CD4-positive, CD25-positive, alpha-beta regulatory T cell (primary cell): Measurements from ENCODE around the gene TIMM10B. TPM values are rescaled to one million over a fixed set of nuclear protein-coding genes. Genes with fewer than 3 reads are reported as not detected.

Source experiments
- ATAC-seq, 2 donors: fragments of 150-1000 bp; cut with Tn5 transposase; one replicate each; pipeline ENCODE4 v1.10.0; 2021; ENCODE audit warnings: low read depth in 2 of 2, moderate number of reproducible peaks in 2 of 2, moderate library complexity in 1 of 2
- DNase-seq, 3 donors: peaks; one replicate each; pipeline versions ENCODE4 v3.0.0 to v3.0.0-alpha.2; 2012 to 2022; ENCODE audit warnings: mixed read lengths in 1 of 3
- H3K27ac ChIP-seq: one replicate; pipeline ENCODE4 v1.7.0; 2013; ENCODE audit warnings: mild to moderate bottlenecking, low read length; ENCODE audit not compliant: insufficient read depth, poor library complexity, severe bottlenecking
- H3K27me3 ChIP-seq: one replicate; pipeline ENCODE4 v1.7.0; 2013; ENCODE audit warnings: low read length; ENCODE audit not compliant: control insufficient read depth, insufficient read depth
- H3K36me3 ChIP-seq: one replicate; pipeline ENCODE4 v1.7.0; 2013; ENCODE audit warnings: mild to moderate bottlenecking, low read length, moderate library complexity; ENCODE audit not compliant: control insufficient read depth, insufficient read depth
- H3K4me1 ChIP-seq: 2 replicates; pipeline ENCODE4 v1.7.0; 2013; ENCODE audit warnings: mild to moderate bottlenecking, low read length; ENCODE audit not compliant: insufficient read depth, control insufficient read depth, poor library complexity, severe bottlenecking
- H3K4me3 ChIP-seq: one replicate; pipeline ENCODE4 v1.7.0; 2013; ENCODE audit warnings: low read depth, mild to moderate bottlenecking, low read length, moderate library complexity
- H3K9me3 ChIP-seq, 2 experiments: 1 replicate in 1 of 2; 2 replicates in 1 of 2; pipeline ENCODE4 v1.7.0; 2013; ENCODE audit warnings: low read length in 2 of 2, mild to moderate bottlenecking in 1 of 2, moderate library complexity in 1 of 2; ENCODE audit not compliant: control insufficient read depth in 2 of 2
- H3K27ac Mint-ChIP-seq, 3 donors: one replicate each; pipeline ENCODE4 v1.8.0; 2020 to 2022; ENCODE audit warnings: mild to moderate bottlenecking in 3 of 3, mixed read lengths in 3 of 3, moderate library complexity in 2 of 3
- H3K27me3 Mint-ChIP-seq: one replicate; pipeline ENCODE4 v1.8.0; 2022; ENCODE audit warnings: mild to moderate bottlenecking, mixed read lengths
- H3K36me3 Mint-ChIP-seq: one replicate; pipeline ENCODE4 v1.8.0; 2020; ENCODE audit warnings: mixed read lengths
- H3K4me1 Mint-ChIP-seq, 4 donors: one replicate each; pipeline ENCODE4 v1.8.0; 2020 to 2022; ENCODE audit warnings: mixed read lengths in 4 of 4, mild to moderate bottlenecking in 1 of 4
- H3K4me3 Mint-ChIP-seq, 4 donors: one replicate each; pipeline ENCODE4 v1.8.0; 2020 to 2022; ENCODE audit warnings: mild to moderate bottlenecking in 4 of 4, mixed read lengths in 4 of 4, moderate library complexity in 3 of 4
- H3K9me3 Mint-ChIP-seq, 7 donors: one replicate each; pipeline ENCODE4 v1.8.0; 2020 to 2022; ENCODE audit warnings: mixed read lengths in 7 of 7, mild to moderate bottlenecking in 3 of 7, moderate library complexity in 2 of 7
- polyA plus RNA-seq, 4 donors: library from polyadenylated mRNA; unstranded; fragments of 300-500 nt; fragmentation: Illumina TruSeq; gene quantifications; one replicate each; pipeline ENCODE4 v1.2.3, GENCODE V29; 2021
- total RNA-seq: library from RNA; stranded (reverse); gene quantifications from one replicate; pipeline ENCODE4 v1.2.3, GENCODE V29; 2022

The TIMM10B gene
- total and polyA plus RNA-seq, 5 donors from 2014 or later: 24.5 to 49.8 (median 37.3) TPM

- H3K27ac ChIP-seq: peak overlapping the region; percentile 94
- peaks cover 50% of the 10 kb centered on the region for H3K36me3 ChIP-seq
- H3K4me1 ChIP-seq: peaks cover 33% of the 10 kb centered on the region
- H3K4me1 Mint-ChIP-seq: peaks cover 20 to 47% (median 31%) of the 10 kb centered on the region in 4 donors
- H3K36me3 Mint-ChIP-seq: peaks cover 14% of the 10 kb centered on the region
- peak overlapping the region; percentile 48 to 97 (median 70) for H3K27ac Mint-ChIP-seq
- H3K4me3 Mint-ChIP-seq: peak overlapping the region; percentile 89 to 99 (median 96)
- peak overlapping the region; percentile 87 for H3K4me3 ChIP-seq
- no peaks in the 10 kb centered on the region for H3K27me3 ChIP-seq
- ATAC-seq (no peak), DNase-seq (no peak)
- H3K9me3 ChIP-seq: no peaks in the 10 kb centered on the region
- no peaks in the 10 kb centered on the region for H3K27me3 Mint-ChIP-seq
- peaks cover 0 to 2% (median 0%) of the 10 kb centered on the region in 7 donors for H3K9me3 Mint-ChIP-seq
Measured at GRCh38 chr11:6483015-6483414, 1.7 kb downstream of the TIMM10B start.

- no peaks in the 10 kb centered on the region for H3K9me3 ChIP-seq
- peaks cover 20 to 26% (median 22%) of the 10 kb centered on the region in 4 donors for H3K4me1 Mint-ChIP-seq
- H3K36me3 Mint-ChIP-seq: peaks cover 21% of the 10 kb centered on the region
- ATAC-seq: no peak
- no peak overlapping the region for H3K4me3 ChIP-seq
- no peaks in the 10 kb centered on the region for H3K27me3 Mint-ChIP-seq
- no peaks in the 10 kb centered on the region for H3K27me3 ChIP-seq
- H3K36me3 ChIP-seq: peaks cover 54% of the 10 kb centered on the region
- no peak overlapping the region for H3K27ac Mint-ChIP-seq
- DNase-seq: no peak
- H3K4me1 ChIP-seq: peaks cover 24% of the 10 kb centered on the region
- peaks cover 0 to 2% (median 0%) of the 10 kb centered on the region in 7 donors for H3K9me3 Mint-ChIP-seq
- no peak overlapping the region for H3K4me3 Mint-ChIP-seq
- H3K27ac ChIP-seq: no peak overlapping the region
Measured at GRCh38 chr11:6485661-6486060, 4.4 kb downstream of the TIMM10B start.

- H3K4me3 ChIP-seq: no peak overlapping the region
- H3K4me1 ChIP-seq: peaks cover 20% of the 10 kb centered on the region
- H3K9me3 ChIP-seq: no peaks in the 10 kb centered on the region
- no peaks in the 10 kb centered on the region for H3K27me3 ChIP-seq
- peak overlapping the region; percentile 17 for H3K27ac ChIP-seq
- Mint-ChIP-seq H3K9me3 (peaks cover 0 to 2% (median 0%) of the 10 kb centered on the region in 7 donors), H3K27me3 (no peaks in the 10 kb centered on the region), H3K36me3 (peaks cover 21% of the 10 kb centered on the region), H3K4me3 (no peak overlapping the region), H3K4me1 (peaks cover 14 to 22% (median 21%) of the 10 kb centered on the region in 4 donors), H3K27ac (no peak overlapping the region)
- peaks cover 55% of the 10 kb centered on the region for H3K36me3 ChIP-seq
- DNase-seq (no peak), ATAC-seq (no peak)
Measured at GRCh38 chr11:6486256-6486655, 5.0 kb downstream of the TIMM10B start.

- peaks cover 16% of the 10 kb centered on the region for H3K4me1 ChIP-seq
- DNase-seq: no peak
- no peak overlapping the region for H3K27ac Mint-ChIP-seq
- H3K4me3 Mint-ChIP-seq: no peak overlapping the region
- H3K27me3 Mint-ChIP-seq: no peaks in the 10 kb centered on the region
- H3K9me3 ChIP-seq: no peaks in the 10 kb centered on the region
- H3K27ac ChIP-seq: no peak overlapping the region
- no peak for ATAC-seq
- peaks cover 21% of the 10 kb centered on the region for H3K36me3 Mint-ChIP-seq
- no peak overlapping the region for H3K4me3 ChIP-seq
- no peaks in the 10 kb centered on the region for H3K27me3 ChIP-seq
- peaks cover 0 to 2% (median 0%) of the 10 kb centered on the region in 7 donors for H3K9me3 Mint-ChIP-seq
- H3K36me3 ChIP-seq: peaks cover 59% of the 10 kb centered on the region
- H3K4me1 Mint-ChIP-seq: peaks cover 14 to 23% (median 20%) of the 10 kb centered on the region in 4 donors
Measured at GRCh38 chr11:6486938-6487337, 5.6 kb downstream of the TIMM10B start.

- H3K27me3 Mint-ChIP-seq: no peaks in the 10 kb centered on the region
- peaks cover 2% of the 10 kb centered on the region for H3K4me1 ChIP-seq
- peak overlapping the region in 1 of 3 donors; percentile 25 for H3K27ac Mint-ChIP-seq
- ATAC-seq (no peak), DNase-seq (no peak)
- H3K9me3 ChIP-seq: no peaks in the 10 kb centered on the region
- H3K27me3 ChIP-seq: no peaks in the 10 kb centered on the region
- no peak overlapping the region for H3K4me3 ChIP-seq
- H3K4me1 Mint-ChIP-seq: peaks cover 4 to 22% (median 13%) of the 10 kb centered on the region in 4 donors
- H3K36me3 Mint-ChIP-seq: peaks cover 16% of the 10 kb centered on the region
- H3K36me3 ChIP-seq: peaks cover 54% of the 10 kb centered on the region
- H3K9me3 Mint-ChIP-seq: peaks cover 0 to 2% (median 0%) of the 10 kb centered on the region in 7 donors
- no peak overlapping the region for H3K4me3 Mint-ChIP-seq
- H3K27ac ChIP-seq: no peak overlapping the region
Measured at GRCh38 chr11:6488342-6488741, 7.0 kb downstream of the TIMM10B start.

- no peak for DNase-seq
- Histone ChIP-seq H3K36me3 (peaks cover 52% of the 10 kb centered on the region), H3K27ac (no peak overlapping the region), H3K27me3 (no peaks in the 10 kb centered on the region), H3K9me3 (no peaks in the 10 kb centered on the region), H3K4me3 (no peak overlapping the region), H3K4me1 (no peaks in the 10 kb centered on the region)
- H3K4me1 Mint-ChIP-seq: peaks cover 0 to 22% (median 11%) of the 10 kb centered on the region in 4 donors
- no peak for ATAC-seq
- H3K36me3 Mint-ChIP-seq: peaks cover 16% of the 10 kb centered on the region
- no peaks in the 10 kb centered on the region for H3K9me3 Mint-ChIP-seq
- no peaks in the 10 kb centered on the region for H3K27me3 Mint-ChIP-seq
- H3K4me3 Mint-ChIP-seq: no peak overlapping the region
- peak overlapping the region in 2 of 3 donors; percentile 33 to 64 for H3K27ac Mint-ChIP-seq
Measured at GRCh38 chr11:6488821-6489220, 7.5 kb downstream of the TIMM10B start.

GRCh38 chr11:6489306-6489705, 8.0 kb downstream of the TIMM10B start:
- Histone ChIP-seq H3K9me3 (no peaks in the 10 kb centered on the region), H3K36me3 (peaks cover 51% of the 10 kb centered on the region), H3K4me1 (no peaks in the 10 kb centered on the region), H3K27me3 (no peaks in the 10 kb centered on the region), H3K4me3 (no peak overlapping the region), H3K27ac (no peak overlapping the region)
- Mint-ChIP-seq H3K4me1 (peaks cover 0 to 22% (median 12%) of the 10 kb centered on the region in 4 donors), H3K27me3 (no peaks in the 10 kb centered on the region), H3K9me3 (no peaks in the 10 kb centered on the region), H3K36me3 (peaks cover 17% of the 10 kb centered on the region), H3K27ac (peak overlapping the region in 2 of 3 donors; percentile 33 to 64), H3K4me3 (no peak overlapping the region)
- ATAC-seq (no peak), DNase-seq (no peak)
